ENCODE measurements around the gene OR56A5.

Gene OR56A5

GRCh38 chr11:5931061-5931460 is 37.2 kb downstream of the OR56A5 start:
- DNase-seq, result no peak

- DNase-seq, result no peak
Observed at GRCh38 chr11:5930614-5931013, 37.7 kb downstream of the OR56A5 start.

DNA sequence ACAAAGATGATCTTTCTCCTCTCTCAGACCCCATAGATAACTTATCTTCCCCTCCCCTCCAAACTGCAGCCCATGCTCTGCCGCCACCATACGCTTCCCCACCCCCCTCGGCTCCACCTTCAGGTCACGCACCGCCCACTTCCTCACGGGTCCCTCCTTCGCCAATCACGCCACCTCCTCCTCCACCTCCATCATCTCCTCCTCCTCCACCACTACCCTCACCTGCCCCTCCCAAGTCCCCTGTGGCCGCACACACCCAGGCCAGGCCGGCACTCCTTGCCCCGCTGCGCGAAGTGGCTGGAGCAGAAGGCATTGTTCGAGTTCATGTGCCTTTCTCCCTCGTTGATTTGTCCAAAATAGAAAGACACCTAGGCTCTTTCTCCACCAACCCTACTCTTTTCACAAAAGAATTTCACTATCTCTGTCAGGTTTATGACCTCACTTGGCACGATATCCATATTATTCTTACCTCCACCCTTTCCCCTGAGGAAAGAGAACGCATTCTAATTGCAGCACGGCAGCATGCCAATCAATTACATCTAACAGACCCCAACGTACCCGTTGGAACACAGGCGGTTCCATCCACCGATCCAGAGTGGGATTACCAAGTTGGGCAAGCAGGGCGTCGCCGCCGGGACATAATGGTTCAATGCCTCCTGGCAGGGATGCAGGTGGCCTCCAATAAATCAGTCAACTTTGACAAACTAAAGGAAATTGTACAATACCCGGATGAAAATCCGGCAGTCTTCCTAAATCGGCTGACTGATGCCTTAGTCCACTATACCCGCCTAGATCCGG is 38.5 kb downstream of the OR56A5 start:
- no peak for DNase-seq

DNA sequence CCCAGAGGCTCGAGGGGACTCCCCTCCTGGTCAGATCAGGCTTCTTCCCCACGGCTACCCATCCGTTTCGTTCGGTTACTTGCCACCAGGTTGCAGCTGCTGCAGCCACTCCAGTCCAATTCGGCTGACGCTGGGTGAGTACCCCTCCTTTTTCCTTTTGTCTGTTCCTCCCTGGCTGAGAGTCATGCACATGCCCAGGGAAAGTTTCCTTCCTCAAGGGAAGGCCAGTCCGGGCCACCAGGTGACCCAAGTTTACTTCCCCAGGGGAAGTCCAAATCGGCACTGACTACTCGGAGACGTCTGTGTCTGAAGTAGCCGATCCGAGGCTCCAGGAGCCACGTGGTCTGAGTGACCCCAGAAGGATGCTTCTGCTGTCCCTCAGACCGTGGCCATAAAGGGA is 39.5 kb downstream of the OR56A5 start:
- DNase-seq, result no peak

DNA sequence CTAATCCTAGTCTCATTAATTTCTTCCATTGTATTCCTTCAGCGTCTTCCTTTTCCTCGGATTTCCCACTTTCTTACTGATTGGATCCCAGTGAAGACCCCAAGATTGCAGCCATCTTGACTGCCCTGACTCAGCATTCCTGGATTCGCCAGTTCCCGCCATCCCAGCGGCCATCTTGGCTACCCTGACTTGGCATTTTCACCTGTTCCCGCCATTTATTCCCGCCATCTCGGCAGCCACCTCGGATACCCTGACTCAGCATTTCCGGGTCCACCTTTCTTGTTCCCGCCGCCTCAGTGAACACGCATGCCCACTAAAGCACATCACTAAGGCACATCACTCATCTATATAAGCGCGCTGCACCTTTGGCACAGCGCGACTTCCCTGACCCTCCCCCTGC is 40.0 kb downstream of the OR56A5 start:
- DNase-seq, result no peak

DNA sequence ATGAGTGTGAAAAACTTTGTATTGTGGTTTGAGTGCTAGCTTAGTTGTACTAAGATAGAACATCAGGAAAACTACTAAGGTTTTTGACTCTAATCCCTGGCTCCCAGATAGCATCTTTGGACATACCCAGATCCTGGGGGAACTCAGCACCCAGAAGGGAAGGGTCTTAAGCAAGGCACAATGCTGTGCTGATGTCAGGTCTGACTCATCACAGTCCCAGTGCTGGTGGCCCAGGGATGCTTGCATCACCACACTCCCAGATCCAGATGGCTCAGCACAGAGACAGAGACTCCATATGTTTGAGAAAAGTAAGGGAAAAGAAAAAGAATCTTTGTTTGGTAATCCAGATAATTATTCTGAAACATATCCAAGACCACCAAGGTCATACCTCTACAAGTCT is 44.5 kb downstream of the OR56A5 start:
- DNase-seq, result no peak

DNA sequence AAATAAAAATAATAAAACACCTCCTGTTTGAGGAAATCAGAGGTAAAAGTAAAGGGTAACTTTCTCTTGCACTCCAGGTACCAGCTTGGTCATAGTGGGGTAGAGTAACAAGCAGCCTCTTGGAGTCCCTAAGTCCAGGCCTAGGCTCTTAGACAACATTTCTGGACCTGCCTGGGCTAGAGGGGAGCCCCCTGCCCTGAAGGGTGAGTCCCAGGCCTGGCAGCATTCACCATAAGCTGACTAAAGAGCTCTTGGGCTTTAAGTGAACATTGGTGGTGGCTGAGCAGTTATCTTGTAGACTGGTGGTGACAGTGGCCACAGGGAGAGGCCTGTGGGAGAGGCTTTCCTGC is 44.9 kb downstream of the OR56A5 start:
- DNase-seq, result no peak

GRCh38 chr11:5922749-5923426 is 45.4 kb downstream of the OR56A5 start:
- no peak for DNase-seq

Data from hippocampal formation (tissue), 2 donors.